Muscle of arm (tissue), 12 donors: ENCODE measurements around the gene PCSK4. TPM values are rescaled to one million over a fixed set of nuclear protein-coding genes. Genes with fewer than 3 reads are reported as not detected.

Source experiments
- DNase-seq: peaks from one replicate; pipeline ENCODE4 v3.0.0-alpha.2; 2013
- polyA plus RNA-seq, 12 donors: library from polyadenylated mRNA; unstranded; fragments of 120-200 nt; gene quantifications; one replicate each; pipeline ENCODE4 v1.2.1, GENCODE V29; 2013; ENCODE audit not compliant: insufficient read length in 12 of 12

Gene PCSK4
- polyA plus RNA-seq, 12 donors: 0.52 to 3.3 (median 0.79) TPM; not detected in 2

- DNase-seq: no peak
Observed at GRCh38 chr19:1455336-1456120, 34.6 kb downstream of the PCSK4 start.

DNA sequence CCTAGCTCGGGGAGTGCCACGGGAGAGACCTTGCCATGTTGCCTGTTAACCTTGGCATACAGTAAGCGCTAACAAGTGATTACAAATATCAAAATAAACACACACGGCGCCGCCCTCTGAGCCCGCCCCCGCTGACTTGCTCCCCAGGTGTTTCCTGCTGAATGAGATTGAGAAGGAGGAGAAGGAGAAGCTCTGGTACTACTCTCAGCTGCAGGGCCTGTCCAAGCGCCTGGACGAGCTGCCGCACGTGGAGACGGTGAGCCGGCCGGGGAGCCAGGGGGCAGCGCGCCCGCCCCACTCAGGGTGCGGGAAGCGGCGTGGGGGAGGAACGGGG is 35.2 kb downstream of the PCSK4 start:
- no peak for DNase-seq

- DNase-seq: no peak
Observed at GRCh38 chr19:1453525-1454364, 36.4 kb downstream of the PCSK4 start.

- no peak for DNase-seq
Observed at GRCh38 chr19:1452802-1453524, 37.2 kb downstream of the PCSK4 start.

- DNase-seq: no peak
Observed at GRCh38 chr19:1451916-1452801, 38.0 kb downstream of the PCSK4 start.

GRCh38 chr19:1450735-1451731 is 39.1 kb downstream of the PCSK4 start:
- DNase-seq: no peak

- DNase-seq: no peak
Observed at GRCh38 chr19:1449467-1450442, 40.4 kb downstream of the PCSK4 start, which contains the start of gene APC2. Gene APC2, plus strand, starts transcription at chr19:1450121. Its CDS starts 2,881 bp downstream, at chr19:1453002.

DNA sequence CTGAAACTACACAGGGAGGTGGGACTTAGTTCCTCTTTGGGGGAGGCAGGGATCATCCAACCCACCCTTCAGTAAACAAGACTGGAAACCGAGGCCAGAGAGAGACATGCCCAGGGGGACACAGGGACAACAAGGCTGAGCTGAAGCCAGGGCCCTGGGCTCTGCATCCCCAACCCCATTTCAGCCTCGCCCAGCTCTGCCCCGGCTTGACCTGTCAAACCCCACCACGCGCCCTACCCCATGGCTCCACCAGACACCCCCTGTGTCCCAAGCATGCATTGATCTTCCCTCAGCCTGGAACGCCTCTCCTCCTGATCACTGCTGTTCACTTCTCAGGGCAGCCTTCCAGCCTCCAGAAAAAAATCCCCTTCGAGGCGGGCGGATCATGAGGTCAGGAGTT is 42.2 kb downstream of the PCSK4 start:
- DNase-seq: no peak

DNA sequence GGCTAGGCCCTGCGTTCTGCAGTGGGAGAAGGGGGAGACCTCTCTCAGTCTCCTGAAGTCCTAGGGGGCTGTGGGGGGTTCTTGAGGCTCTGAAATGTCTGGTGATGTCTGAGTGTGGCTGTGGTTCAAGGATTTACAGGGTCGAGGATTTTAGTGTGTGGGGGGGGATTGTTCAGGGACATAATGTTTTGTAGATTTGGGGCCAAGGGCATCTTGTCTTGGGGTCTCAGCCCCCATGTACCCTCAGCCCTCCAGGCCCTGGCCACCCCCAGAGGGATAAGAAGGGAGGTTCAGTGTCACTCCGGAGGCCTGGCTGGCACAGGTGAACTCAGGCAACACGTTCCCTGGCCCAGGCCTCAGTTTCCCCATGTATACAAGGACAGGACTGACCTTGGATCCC is 42.6 kb downstream of the PCSK4 start:
- no peak for DNase-seq

- DNase-seq: no peak
Observed at GRCh38 chr19:1446713-1447481, 43.3 kb downstream of the PCSK4 start.

- no peak for DNase-seq
Observed at GRCh38 chr19:1445932-1446712, 44.0 kb downstream of the PCSK4 start.

- DNase-seq: peak; percentile 57
Observed at GRCh38 chr19:1445185-1445931, 44.8 kb downstream of the PCSK4 start.

- no peak for DNase-seq
Observed at GRCh38 chr19:1441677-1442438, 48.3 kb downstream of the PCSK4 start.

GRCh38 chr19:1441022-1441426 is 49.1 kb downstream of the PCSK4 start:
- no peak for DNase-seq

- DNase-seq: no peak
Observed at GRCh38 chr19:1440418-1440801, 49.7 kb downstream of the PCSK4 start.
